Measurements from ENCODE around the gene CPO.

Gene CPO

DNA sequence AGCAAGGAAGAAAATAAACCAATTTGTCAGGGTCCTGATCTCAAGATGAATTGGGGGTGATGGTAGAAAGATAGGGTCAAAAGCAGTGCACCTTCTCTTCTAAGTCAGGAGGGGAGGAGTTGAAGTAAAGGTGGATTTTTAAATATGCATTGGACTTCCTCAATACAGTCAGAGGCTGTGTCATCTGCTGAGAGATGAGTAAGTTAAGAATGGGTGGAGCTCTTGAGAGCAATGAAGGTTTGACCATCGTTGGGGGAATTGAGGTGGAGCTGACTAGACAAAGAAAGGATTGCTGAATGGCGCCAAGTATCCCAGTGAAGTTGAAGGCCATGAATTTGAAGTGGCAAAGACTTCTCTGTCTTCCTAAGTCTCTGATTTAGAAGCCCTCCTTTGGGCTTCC lies 18.4 kb upstream of the CPO start:
- DNase-seq (ENCODE audit: extremely low spot score) = no peak
- POLR2A ChIA-PET = no interaction called here
- TF ChIP-seq, protein P1, sequence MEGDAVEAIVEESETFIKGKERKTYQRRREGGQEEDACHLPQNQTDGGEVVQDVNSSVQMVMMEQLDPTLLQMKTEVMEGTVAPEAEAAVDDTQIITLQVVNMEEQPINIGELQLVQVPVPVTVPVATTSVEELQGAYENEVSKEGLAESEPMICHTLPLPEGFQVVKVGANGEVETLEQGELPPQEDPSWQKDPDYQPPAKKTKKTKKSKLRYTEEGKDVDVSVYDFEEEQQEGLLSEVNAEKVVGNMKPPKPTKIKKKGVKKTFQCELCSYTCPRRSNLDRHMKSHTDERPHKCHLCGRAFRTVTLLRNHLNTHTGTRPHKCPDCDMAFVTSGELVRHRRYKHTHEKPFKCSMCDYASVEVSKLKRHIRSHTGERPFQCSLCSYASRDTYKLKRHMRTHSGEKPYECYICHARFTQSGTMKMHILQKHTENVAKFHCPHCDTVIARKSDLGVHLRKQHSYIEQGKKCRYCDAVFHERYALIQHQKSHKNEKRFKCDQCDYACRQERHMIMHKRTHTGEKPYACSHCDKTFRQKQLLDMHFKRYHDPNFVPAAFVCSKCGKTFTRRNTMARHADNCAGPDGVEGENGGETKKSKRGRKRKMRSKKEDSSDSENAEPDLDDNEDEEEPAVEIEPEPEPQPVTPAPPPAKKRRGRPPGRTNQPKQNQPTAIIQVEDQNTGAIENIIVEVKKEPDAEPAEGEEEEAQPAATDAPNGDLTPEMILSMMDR (IDR thresholded peaks at IDR 0.05; ENCODE audit: control extremely low read depth, extremely low read depth, low read depth, missing control alignments) = no peak
- CTCF ChIA-PET = interaction anchor here (1.0 to 1.2 kb wide), 2 partner anchors 13 to 18 kb away, joined by 3 read pairs; no protein-coding TSS in a partner anchor

GRCh38 chr2:206921529-206921928 lies 17.8 kb upstream of the CPO start:
- CTCF ChIA-PET = no interaction called here

DNA sequence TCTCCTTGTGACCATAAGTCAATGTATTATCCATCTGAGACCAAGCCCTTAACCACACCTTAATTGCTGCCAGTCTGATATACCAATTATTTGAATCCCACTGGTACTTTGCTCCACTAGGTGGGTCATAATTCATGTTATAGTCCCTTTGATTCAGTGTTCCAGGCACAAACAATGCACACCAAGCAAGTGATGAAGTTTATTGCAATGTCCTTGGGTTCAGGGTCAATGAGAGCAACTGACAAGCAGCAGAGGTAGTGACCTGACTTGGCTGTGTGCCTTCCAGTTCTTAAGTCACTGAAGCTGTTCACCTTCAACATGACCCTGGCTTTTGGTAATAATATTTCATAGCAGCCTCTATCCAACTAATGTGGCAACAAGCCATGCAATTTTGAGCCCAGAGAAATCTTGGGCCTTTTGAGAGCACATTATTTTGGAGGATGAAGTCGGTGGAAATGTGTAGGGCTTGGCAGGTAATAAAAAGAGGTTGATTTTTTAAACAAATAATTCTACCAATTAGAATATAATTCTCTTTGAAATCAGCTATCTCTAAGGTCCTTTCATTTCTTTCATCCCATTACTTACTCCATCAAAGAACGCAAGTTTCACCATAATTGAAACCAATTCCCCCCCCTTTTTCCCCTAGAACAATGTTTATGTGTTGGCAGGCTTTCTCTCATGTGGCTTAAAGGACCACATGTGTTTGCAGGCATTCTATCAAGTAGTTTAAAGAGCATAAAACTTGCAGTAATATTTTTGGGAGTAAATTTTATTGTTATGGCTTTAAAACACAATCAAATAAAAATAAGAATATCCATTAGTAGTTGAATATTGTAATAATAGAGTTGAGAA lies 3.1 kb upstream of the CPO start:
- TF ChIP-seq, protein P1 (IDR thresholded peaks at IDR 0.05; ENCODE audit: control extremely low read depth, extremely low read depth, low read depth, missing control alignments) = no peak
- POLR2A ChIA-PET = no interaction called here
- CTCF ChIA-PET = interaction anchor here (1.0 to 1.5 kb wide), 2 partner anchors 10 to 60 kb away, joined by 3 read pairs; no protein-coding TSS in a partner anchor
- no peak for DNase-seq (ENCODE audit: extremely low spot score)

More at GRCh38 chr2:206921529-206921928, 17.8 kb upstream of the CPO start:
- POLR2A ChIA-PET = no interaction called here
- TF ChIP-seq, protein P1 (IDR thresholded peaks at IDR 0.05; ENCODE audit: control extremely low read depth, extremely low read depth, low read depth, missing control alignments) = no peak
- no peak for DNase-seq (ENCODE audit: extremely low spot score)

GRCh38 chr2:206936843-206937230 lies 2.5 kb upstream of the CPO start:
- DNase-seq (ENCODE audit: extremely low spot score) = no peak
- CTCF ChIA-PET = no interaction called here
- TF ChIP-seq, protein P1 (IDR thresholded peaks at IDR 0.05; ENCODE audit: control extremely low read depth, extremely low read depth, low read depth, missing control alignments) = no peak
- POLR2A ChIA-PET = no interaction called here

GRCh38 chr2:206937555-206937954 lies 1.8 kb upstream of the CPO start:
- DNase-seq (ENCODE audit: extremely low spot score) = peak; percentile 21
- ChIA-PET CTCF (no interaction called here), POLR2A (no interaction called here)
- TF ChIP-seq, protein P1 (IDR thresholded peaks at IDR 0.05; ENCODE audit: control extremely low read depth, extremely low read depth, low read depth, missing control alignments) = no peak

DNA sequence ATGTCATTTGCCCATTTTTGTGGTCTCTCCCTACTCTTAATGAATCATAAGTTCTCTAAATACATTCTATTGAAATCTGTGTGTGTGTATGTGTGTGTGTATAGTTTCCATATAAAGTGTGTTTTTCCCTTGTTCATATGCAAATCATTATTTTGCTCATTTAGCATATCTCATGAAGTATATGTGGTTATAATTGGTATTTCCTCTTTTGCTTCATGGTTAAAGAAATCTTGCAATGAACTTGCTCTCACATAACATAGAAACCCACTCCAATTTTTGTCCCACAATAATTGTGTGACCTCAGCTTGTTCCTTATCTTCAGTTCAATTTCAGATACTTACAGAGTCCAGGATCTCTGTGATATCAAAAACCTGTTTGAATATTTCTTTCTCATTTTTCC lies 1.2 kb downstream of the CPO start:
- TF ChIP-seq, protein P1 (IDR thresholded peaks at IDR 0.05; ENCODE audit: control extremely low read depth, extremely low read depth, low read depth, missing control alignments) = no peak
- ChIA-PET CTCF (no interaction called here), POLR2A (no interaction called here)
- DNase-seq (ENCODE audit: extremely low spot score) = no peak
